GM10266 (cell line): Measurements from ENCODE around the gene ATP4B.
"Not testable (repeated sequence)": the region's sequence is repeated elsewhere in the genome, so short reads cannot be mapped to it uniquely, and the experiment has no call there.

Experiments
- DNase-seq: peaks from one replicate; pipeline ENCODE4 v3.0.0; 2012; ENCODE audit errors: extremely low spot score
- CTCF ChIP-seq: IDR thresholded peaks from 2 replicates; pipeline ENCODE4 v1.5.1; 2012; ENCODE audit warnings: mild to moderate bottlenecking, low read depth; ENCODE audit not compliant: control insufficient read depth, insufficient read depth; ENCODE audit errors: missing control alignments

Gene ATP4B

GRCh38 chr13:113628291-113629270, 29.4 kb downstream of the ATP4B start:
- TF ChIP-seq CTCF = no peak
- no peak for DNase-seq

GRCh38 chr13:113627136-113627535, 30.9 kb downstream of the ATP4B start:
- no peak for DNase-seq
- TF ChIP-seq CTCF = no peak

- TF ChIP-seq CTCF = no peak
- DNase-seq = no peak
Measured at GRCh38 chr13:113625965-113626721, 31.9 kb downstream of the ATP4B start.

GRCh38 chr13:113624640-113625304, 33.2 kb downstream of the ATP4B start:
- not testable (repeated sequence) for DNase-seq

- no peak for DNase-seq
- TF ChIP-seq CTCF = no peak
Measured at GRCh38 chr13:113624235-113624587, 33.8 kb downstream of the ATP4B start.

- DNase-seq = no peak
- no peak for TF ChIP-seq CTCF
Measured at GRCh38 chr13:113623491-113624234, 34.3 kb downstream of the ATP4B start.
